Stimulated activated naive CD4-positive, alpha-beta T cell (primary cell): ENCODE data around the gene RXRA.

Source experiments
- DNase-seq, 6 experiments: peaks; one replicate each; lab custom pipeline; 2025; lab: John Stamatoyannopoulos, UW

The RXRA gene

GRCh38 chr9:134355158-134355557, 28.9 kb downstream of the RXRA start:
- DNase-seq: no peak

GRCh38 chr9:134355561-134356279, 29.5 kb downstream of the RXRA start:
- no peak for DNase-seq

DNA sequence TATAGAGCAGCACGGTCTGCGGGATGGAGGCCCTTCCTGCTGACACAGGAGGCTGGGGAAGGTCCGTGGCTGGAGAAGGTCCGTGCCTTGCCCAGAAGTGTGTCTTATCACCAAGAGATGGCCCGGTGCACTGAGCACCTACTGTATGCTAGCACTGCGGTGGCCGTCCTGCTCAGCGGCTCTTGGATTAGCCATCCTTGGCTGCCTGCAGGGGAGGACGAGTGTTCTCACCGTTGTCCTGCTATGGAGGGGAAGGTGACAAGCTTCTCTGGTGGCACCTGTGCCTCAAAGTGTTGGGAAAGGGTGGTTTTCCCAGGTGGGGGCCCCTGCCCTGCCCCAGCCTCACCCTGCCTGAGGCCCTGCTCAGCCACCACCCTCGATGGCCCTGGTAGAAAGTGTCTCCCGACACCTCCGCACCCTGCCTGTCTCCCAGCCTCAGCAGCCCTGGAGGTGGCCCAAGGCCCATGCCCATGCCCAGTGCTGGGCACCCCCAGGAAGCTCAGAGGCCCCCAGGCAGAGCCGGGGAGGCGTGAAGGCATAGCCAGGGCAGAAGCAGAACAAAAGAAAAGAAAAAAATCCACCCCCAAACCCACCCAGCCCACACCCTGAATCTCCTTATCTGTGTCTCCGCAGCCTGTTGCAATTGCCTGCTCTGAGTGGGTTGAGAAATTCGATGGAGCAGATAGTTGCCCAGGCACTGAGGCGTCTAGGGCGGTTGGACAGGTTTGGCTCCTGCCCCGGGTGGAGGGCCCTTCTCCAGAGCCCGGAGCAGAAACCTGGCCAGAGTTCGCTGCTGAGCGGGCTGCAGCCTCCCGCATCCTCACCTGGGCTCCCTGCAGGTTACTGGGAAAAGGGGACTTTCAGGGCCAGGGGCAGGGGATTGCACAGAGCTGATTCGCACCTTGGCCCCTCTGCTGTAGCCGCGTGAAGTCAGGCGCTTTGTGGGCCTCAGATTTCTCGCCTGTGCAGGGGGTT, 30.5 kb downstream of the RXRA start:
- DNase-seq: no peak

GRCh38 chr9:134357631-134358025, 31.4 kb downstream of the RXRA start:
- DNase-seq: no peak

DNA sequence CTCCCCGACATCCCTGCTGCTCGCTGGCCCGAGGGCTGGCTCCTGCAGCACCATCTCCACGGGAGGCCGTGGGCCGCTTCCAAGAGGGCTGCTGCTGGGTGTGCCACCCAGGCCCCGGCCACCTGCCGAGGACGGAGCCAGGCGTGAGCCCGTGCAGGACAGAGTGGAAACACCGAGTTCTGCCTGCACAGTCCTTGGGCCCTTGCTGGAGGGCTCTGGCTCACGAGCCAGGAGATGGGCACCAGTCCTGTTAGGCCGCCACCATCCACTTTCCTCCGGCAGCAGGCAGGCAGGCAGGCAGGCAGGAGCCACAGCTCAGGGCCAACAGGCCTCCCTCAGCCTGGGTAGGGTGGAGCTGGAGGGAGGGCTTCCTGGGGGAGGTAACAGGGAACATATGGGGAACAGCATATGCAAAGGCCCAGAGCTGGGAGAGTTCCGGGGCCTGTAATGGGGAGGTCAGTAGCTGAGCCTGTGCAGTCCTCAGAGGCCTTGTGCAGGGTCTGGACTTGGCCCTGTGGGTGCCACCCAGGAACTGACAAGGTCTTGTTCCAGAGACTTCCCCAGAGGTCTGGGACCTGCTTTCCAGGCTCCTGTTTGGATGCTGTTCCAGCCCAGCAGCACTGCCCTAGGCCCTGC, 31.9 kb downstream of the RXRA start:
- no peak for DNase-seq

GRCh38 chr9:134358662-134359319, 32.5 kb downstream of the RXRA start:
- DNase-seq: no peak

DNA sequence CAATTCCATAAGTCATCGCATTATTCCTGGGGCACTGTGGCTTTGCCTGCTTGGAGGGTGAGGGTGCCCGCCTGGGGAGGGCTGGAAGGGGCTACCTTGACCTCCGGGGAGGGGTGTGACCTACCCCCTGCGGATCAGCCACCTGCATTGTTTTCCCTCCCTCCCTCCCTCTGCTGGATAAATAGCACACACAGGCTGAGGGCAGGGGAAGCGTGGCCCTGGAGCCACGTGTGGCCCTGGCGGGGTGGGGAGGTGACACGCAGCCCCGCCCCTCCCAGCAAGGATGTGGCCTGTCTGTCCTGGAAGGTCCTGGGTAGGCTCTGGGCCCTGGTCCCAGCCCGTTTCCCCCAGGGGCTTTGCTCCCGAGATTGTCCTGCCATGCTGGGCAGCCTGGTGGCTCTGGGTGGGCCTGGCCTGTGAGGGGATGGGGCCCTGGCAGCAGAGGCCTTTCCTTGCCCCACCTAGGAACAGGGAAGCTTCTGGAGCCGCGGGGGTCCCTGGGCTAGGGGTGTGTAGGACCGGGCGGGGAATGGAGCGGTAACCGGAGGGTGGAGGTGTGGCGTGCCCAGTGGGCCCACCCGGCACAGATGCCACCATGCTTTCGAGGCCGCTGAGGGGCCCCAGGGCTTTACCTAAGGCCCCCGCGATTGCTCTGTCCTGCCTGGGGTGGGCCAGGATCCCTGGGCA, 33.4 kb downstream of the RXRA start:
- DNase-seq: no peak

GRCh38 chr9:134360180-134360759, 34.0 kb downstream of the RXRA start:
- no peak for DNase-seq

DNA sequence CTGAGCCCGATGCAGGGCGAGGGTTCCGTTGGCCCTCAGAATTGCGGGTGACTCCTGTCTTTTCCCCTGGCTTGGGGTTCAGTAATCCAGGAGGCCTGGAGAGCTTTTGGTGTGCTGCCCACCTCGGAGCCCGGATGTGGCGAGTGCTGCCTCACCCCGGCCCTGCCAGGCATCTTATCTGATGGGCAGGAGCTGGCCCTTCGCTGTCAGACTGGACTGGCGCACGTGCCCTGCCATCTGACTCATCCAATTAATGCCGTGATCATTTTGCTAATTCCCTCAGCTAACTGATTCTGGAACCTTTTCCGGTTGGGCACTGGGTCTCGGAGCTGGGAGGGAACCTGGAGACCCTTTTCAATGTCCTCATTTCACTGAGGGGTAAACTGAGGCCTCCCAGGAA, 34.6 kb downstream of the RXRA start:
- DNase-seq: no peak

GRCh38 chr9:134361426-134361825, 35.2 kb downstream of the RXRA start:
- no peak for DNase-seq

GRCh38 chr9:134361843-134362414, 35.7 kb downstream of the RXRA start:
- DNase-seq: no peak

- DNase-seq: no peak
Observed at GRCh38 chr9:134363450-134363849, 37.2 kb downstream of the RXRA start.

DNA sequence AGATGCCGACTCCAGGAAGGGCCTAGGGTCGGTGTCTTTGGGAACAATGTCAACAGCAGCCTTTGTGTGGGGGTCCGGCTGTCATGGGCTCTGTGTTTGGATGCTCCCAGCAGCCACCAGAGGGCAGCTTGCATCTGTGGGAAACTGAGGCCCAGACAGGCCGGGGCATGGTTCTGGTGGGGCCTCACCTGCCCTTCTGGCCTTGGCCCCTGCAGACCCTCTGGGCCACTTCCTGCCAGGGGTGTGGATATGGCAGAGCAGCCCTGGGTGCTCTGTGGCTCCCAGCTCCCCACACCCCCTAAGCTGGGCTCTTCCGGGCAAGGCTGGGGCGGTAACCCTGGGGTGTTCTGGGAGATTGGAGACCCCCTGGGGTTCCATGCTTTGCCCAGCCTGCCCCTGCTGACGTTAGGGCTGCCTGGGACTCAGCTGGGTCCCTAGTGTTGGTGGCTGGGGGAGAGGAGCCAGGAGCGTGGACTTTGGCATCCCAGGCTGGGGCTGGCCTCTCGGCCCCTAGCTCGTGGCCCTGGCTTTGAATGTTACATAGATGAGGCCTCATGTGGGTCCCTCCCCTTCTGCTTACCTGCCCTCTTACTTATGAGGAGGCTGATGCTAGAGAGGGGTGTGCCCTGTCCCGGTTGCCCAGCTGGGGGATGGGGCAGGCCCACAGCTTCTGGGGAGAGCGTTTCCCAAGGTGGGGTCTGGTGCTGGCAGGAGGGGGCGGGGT, 38.3 kb downstream of the RXRA start:
- no peak for DNase-seq

DNA sequence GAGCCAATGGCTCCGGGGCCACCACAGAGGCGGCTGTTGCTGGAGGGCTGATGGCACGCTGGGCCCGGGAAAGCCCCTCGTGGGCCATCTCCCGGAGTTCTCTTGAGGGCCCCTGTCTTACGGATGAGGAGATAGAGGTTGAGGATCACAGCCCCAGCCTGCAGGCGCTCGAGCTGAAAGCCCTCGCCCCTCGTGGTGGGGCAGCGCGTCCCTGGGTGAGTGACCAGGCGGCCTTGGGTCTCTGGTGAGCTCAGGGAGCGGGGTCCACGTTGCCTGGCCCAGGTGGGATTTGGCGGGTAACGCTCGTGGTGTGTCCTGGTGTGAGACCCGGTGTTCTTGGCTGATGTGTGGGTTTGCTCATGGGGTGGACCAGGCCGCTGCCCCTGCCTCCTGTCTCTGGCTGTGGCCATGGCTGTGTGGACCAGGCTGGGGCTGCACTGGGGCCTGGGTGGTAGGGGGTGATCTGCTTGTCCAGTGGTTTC, 38.9 kb downstream of the RXRA start:
- DNase-seq: no peak

DNA sequence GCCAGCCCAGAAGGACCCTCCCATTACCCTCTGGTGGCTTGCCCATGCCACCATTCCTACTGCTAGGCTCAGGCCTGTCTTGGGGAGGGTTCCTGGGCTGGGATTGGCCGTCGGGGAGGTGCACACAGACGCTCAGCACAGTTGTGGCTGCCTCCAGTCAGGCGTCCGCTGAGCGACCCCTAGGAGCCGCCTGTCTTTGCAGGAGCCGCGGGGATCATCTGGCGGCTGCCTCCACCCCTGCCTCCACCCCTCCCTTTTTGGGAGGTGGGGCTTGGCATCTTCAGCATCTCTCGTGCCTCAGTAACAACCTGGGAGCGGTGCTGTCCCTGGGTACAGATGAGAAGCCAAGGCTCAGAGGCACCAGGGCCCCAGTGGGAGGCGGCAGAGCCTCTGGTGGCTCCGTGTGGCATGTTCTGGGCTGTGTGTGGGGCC, 39.6 kb downstream of the RXRA start:
- DNase-seq: no peak

DNA sequence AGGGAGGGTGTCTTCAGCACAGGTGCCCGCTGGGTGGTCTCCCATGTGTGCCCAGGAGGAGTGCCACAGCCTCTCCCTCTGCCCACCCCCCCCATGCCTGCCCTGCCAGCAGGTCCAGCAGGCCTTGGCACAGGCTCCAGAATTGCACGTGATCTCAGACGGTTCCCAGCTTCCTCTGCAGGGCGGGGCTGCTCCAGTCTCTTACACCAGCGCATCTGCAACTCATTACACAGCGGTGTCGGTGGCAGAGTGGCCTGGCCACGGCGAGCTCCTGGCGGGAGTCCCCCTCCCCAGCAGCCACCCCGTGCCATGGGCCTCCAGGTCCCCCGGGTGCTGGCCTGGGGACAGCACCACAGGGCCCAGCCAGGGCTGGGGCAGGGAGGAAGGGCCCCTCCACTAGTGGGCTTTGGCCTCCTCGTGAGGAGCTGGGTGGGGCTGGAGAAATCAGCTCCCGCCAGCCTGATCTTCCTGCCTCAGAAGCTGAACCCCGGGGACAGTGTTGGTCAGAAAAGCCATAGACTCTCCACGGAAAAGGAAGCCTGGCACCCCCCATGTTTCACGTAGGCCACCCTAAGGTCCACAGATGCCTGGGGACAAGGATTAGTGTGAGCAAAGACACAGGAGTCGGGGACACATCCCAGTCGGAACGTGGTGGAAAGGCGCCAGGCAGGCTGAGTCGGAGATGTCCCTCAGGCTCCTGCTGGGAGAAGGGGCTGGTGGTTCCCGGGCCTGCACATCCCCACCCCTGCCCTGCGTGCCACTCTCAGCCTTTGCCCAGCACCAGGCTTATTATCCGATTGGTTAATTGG, 40.2 kb downstream of the RXRA start:
- DNase-seq: no peak

DNA sequence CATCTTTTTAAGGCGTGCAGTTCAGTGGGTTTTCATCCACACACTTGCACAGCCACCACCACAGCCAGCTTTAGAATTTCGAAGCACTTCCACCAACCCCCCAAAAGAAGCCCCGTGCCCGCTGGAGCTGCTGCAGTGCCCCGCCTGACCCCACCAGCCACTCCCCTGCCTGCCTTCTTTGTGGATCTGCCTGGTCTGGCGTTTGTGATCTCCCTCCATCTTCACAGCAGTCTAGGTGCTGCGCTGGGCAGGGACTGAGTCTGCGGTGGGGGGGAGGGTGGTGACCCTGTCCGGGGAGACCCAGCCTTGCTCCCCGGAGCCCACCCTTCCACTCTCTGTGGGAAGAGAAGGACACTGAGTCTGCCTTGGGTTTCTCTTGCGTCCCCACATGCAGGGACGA, 40.8 kb downstream of the RXRA start:
- DNase-seq: no peak

- no peak for DNase-seq
Observed at GRCh38 chr9:134367791-134368490, 41.7 kb downstream of the RXRA start.
